Measurements from ENCODE around the gene BICC1.

DNA sequence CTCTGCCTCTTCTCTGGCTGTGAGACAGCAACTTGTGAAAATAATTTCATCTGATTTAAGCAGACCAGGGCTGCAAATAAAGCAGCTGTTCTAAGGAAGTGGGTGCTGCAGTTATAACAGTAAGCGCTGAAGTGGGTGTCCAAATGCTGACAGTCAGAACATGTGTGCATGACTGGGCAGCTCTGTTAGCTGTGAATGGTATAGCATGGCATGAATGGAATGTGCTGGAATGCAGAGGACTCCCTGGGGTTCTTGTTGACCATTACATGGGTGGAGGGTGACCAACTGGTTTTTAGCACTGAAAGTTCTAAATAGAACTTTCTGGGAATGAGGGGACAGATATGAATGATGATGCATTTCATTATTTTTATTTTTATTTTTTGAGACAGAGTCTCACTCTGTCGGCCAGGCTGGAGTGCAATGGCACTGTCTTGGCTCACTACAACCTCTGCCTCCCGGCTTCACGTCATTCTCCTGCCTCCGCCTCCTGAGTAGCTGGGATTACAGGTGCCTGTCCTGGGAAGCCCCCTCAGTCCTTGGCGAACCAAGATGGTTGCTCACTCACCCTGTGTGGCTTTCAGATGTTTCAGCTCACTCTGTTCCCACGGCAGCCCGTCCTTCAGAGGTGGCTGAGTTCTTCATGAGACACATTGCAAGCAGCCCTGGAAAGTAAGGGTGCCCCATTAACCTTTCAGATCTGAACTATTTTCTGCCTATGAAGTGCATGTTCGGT lies 344.0 kb downstream of the BICC1 start:
- TF ChIP-seq POLR2A (IDR thresholded peaks at IDR 0.05; ENCODE audit: extremely low read depth, insufficient read length) (no peak), MYC (IDR thresholded peaks at IDR 0.05; ENCODE audit: low read depth, low read length) (no peak)
- TF ChIP-seq, protein P1, sequence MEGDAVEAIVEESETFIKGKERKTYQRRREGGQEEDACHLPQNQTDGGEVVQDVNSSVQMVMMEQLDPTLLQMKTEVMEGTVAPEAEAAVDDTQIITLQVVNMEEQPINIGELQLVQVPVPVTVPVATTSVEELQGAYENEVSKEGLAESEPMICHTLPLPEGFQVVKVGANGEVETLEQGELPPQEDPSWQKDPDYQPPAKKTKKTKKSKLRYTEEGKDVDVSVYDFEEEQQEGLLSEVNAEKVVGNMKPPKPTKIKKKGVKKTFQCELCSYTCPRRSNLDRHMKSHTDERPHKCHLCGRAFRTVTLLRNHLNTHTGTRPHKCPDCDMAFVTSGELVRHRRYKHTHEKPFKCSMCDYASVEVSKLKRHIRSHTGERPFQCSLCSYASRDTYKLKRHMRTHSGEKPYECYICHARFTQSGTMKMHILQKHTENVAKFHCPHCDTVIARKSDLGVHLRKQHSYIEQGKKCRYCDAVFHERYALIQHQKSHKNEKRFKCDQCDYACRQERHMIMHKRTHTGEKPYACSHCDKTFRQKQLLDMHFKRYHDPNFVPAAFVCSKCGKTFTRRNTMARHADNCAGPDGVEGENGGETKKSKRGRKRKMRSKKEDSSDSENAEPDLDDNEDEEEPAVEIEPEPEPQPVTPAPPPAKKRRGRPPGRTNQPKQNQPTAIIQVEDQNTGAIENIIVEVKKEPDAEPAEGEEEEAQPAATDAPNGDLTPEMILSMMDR (IDR thresholded peaks at IDR 0.05; ENCODE audit: low read depth, low read length), result no peak
- TF ChIP-seq, protein P2, sequence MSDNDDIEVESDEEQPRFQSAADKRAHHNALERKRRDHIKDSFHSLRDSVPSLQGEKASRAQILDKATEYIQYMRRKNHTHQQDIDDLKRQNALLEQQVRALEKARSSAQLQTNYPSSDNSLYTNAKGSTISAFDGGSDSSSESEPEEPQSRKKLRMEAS (IDR thresholded peaks at IDR 0.05; ENCODE audit: low read depth, low read length), result no peak
